Psoas muscle (tissue), 8 donors: ENCODE results near the gene PRR3. TPM values are rescaled to one million over a fixed set of nuclear protein-coding genes. Genes with fewer than 3 reads are reported as not detected.
"Not testable (repeated sequence)": the region's sequence is repeated elsewhere in the genome, so short reads cannot be mapped to it uniquely, and the experiment has no call there.

Source experiments
- ATAC-seq, 4 donors: fragments of 200-7000 bp; cut with Tn5 transposase; one replicate each; pipeline ENCODE4 v1.9.1; 2020; ENCODE audit warnings: moderate library complexity in 3 of 4, mild to moderate bottlenecking in 2 of 4
- DNase-seq, 2 donors: peaks; one replicate each; pipeline ENCODE4 v3.0.0-alpha.2; 2020
- H3K27ac ChIP-seq: fragments of 200-600 bp; one replicate; pipeline ENCODE4 v1.8.0; 2022
- H3K27me3 ChIP-seq, 3 donors: fragments of 200-600 bp in 1 of 3; one replicate each; pipeline versions ENCODE4 v1.6.1 to v1.8.0; 2013 to 2022; ENCODE audit warnings: low read length in 2 of 3, mild to moderate bottlenecking in 2 of 3, moderate library complexity in 1 of 3; ENCODE audit not compliant: insufficient read depth in 3 of 3
- H3K36me3 ChIP-seq, 2 donors: fragments of 200-600 bp in 1 of 2; one replicate each; pipeline versions ENCODE4 v1.6.1 to v1.8.0; 2013 to 2022; ENCODE audit warnings: low read depth in 1 of 2, mild to moderate bottlenecking in 1 of 2, moderate library complexity in 1 of 2; ENCODE audit not compliant: insufficient read depth in 1 of 2
- H3K4me1 ChIP-seq: fragments of 200-600 bp; one replicate; pipeline ENCODE4 v1.8.0; 2022
- H3K4me3 ChIP-seq: fragments of 200-600 bp; one replicate; pipeline ENCODE4 v1.8.0; 2022; ENCODE audit warnings: mild to moderate bottlenecking
- H3K9me3 ChIP-seq: fragments of 200-600 bp; one replicate; pipeline ENCODE4 v1.8.0; 2022
- CTCF ChIP-seq: fragments of 200-600 bp; IDR thresholded peaks from one replicate; pipeline ENCODE4 v1.8.0; 2022; ENCODE audit warnings: antibody characterized with exemption
- WGBS, 3 donors: extraction: QIAGEN DNeasy Blood & Tissue Kit; methylation state at CpG; one replicate each; pipeline versions ENCODE4 v1.1.6 to v1.1.7; 2013; 5-methylcytosine and 5-hydroxymethylcytosine counted together
- intact Hi-C, 2 donors: fragments of 100-400 bp; cut with DNase I; formaldehyde crosslinking; loops; one replicate each; pipeline versions ENCODE4 v1.11.0 to v1.14.2; 2022
- polyA plus RNA-seq, 3 donors: library from polyadenylated mRNA; stranded (reverse); fragments of 200-250 nt; gene quantifications; one replicate each; pipeline ENCODE4 v1.2.3, GENCODE V29; 2013
- total RNA-seq, 4 donors: library from RNA; stranded (reverse); fragmentation: NEBNext Ultra II Directional in 2 of 4; extraction: Animal tissue kit (Norgen Biotek cat#: 25700) in 2 of 4; gene quantifications; one replicate each; pipeline versions ENCODE4 v1.2.1 to v1.2.4, GENCODE V29; 2021 to 2023
- donor health status: healthy with polysubstance abuse.
- donor health status: DM: no; HTN: no; CAD: no; lungs with moderate emphysema.
- donor health status: Bipolar disorder and iron deficiency.
- donor health status: healthy.
- donor health status: DM: yes; HTN: yes; CAD: no.
- donor health status: DM: no; HTN: no; CAD: no.
- donor health status: DM: no; HTN: no; CAD: no.
- donor health status: DM: yes; HTN: yes; CAD: no.

The PRR3 gene
- total and polyA plus RNA-seq, 7 donors: 1.5 to 5.1 (median 2.3) TPM

GRCh38 chr6:30515944-30516753 lies 40.9 kb upstream of the PRR3 start:
- WGBS, 3 donors: 2 to 4% (median 3%) methylated on average over 33 of the region's 33 CpGs
- ATAC-seq: peak; percentile 82 to 94 (median 90)
- H3K27me3 ChIP-seq: peaks cover 0 to 14% (median 8%) of the 10 kb centered on the region in 3 donors
- no peaks in the 10 kb centered on the region for H3K9me3 ChIP-seq
- peak; percentile 87 to 92 for DNase-seq
- no peaks in the 10 kb centered on the region for H3K36me3 ChIP-seq
- no peak for TF ChIP-seq CTCF
- intact Hi-C loops: no loop called here
- no peaks in the 10 kb centered on the region for H3K4me1 ChIP-seq
- H3K27ac ChIP-seq: peak overlapping the region; percentile 74
- H3K4me3 ChIP-seq: peak overlapping the region; percentile 55

DNA sequence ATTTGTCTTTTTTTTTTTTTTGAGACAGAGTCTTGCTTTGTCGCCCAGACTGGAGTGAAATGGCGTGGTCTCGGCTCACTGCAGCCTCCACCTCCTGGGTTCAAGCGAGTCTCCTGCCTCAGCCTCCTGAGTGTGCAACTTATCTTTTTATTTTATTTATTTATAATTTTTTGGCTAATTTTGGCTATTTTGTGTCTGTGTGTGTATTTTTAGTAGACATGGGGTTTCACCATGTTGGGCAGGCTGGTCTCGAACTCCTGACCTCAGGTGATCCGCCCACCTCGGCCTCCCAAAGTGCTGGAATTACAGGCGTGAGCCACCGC lies 40.4 kb upstream of the PRR3 start:
- ATAC-seq, H3K36me3 ChIP-seq, DNase-seq, H3K4me1 ChIP-seq, intact Hi-C loops, H3K9me3 ChIP-seq: not testable (repeated sequence)
- WGBS, 3 donors: 60 to 64% (median 61%) methylated on average over 8 to 9 of the region's 9 CpGs
- Histone ChIP-seq H3K4me3 (peak overlapping the region; percentile 55), H3K27me3 (peaks cover 0 to 14% (median 8%) of the 10 kb centered on the region in 3 donors), H3K27ac (peak overlapping the region; percentile 74)

GRCh38 chr6:30517767-30518504 lies 39.2 kb upstream of the PRR3 start:
- H3K27me3 ChIP-seq: peaks cover 0 to 14% (median 8%) of the 10 kb centered on the region in 3 donors
- H3K36me3 ChIP-seq, ATAC-seq, intact Hi-C loops, H3K4me3 ChIP-seq, DNase-seq, H3K9me3 ChIP-seq, H3K4me1 ChIP-seq, H3K27ac ChIP-seq: not testable (repeated sequence)
- WGBS, 3 donors: 93% methylated on average over 21 of the region's 21 CpGs

DNA sequence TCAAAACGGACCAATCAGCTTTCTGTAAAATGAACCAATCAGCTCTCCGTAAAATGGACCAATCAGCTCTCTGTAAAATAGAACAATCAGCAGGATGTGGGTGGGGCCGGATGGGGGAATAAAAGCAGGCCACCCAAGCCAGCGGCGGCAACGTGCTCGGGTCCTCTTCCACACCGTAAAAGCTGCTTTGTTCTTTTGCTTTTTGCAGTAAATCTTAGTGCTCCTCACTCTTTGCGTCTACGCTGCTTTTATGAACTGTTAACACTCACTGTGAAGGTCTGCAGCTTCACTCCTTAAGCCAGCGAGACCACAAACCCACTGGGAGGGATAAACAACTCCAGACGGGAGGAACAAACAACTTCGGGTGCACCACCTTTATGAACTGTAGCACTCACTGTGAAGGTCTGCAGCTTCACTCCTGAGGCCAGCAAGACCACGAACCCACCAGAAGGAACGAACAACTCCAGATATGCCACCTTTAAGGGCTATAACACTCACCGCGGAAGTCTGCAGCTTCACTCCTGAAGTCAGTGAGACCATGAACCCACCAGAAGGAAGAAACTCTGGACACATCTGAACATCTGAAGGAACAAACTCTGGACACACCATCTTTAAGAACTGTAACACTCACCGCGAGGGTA lies 38.5 kb upstream of the PRR3 start:
- H3K9me3 ChIP-seq, ATAC-seq, H3K4me3 ChIP-seq, intact Hi-C loops, H3K36me3 ChIP-seq, H3K4me1 ChIP-seq, DNase-seq, H3K27ac ChIP-seq: not testable (repeated sequence)
- H3K27me3 ChIP-seq: peaks cover 0 to 11% (median 8%) of the 10 kb centered on the region in 3 donors
- 78 to 79% (median 78%) methylated on average over 19 of the region's 19 CpGs for WGBS, 3 donors

GRCh38 chr6:30520522-30520921 lies 36.6 kb upstream of the PRR3 start:
- 80 to 87% (median 84%) methylated on average over 6 of the region's 6 CpGs for WGBS, 3 donors
- H3K9me3 ChIP-seq: no peaks in the 10 kb centered on the region
- DNase-seq: no peak
- H3K27me3 ChIP-seq: peaks cover 0 to 11% (median 8%) of the 10 kb centered on the region in 3 donors
- H3K36me3 ChIP-seq: no peaks in the 10 kb centered on the region
- H3K4me1 ChIP-seq: no peaks in the 10 kb centered on the region
- intact Hi-C loops: no loop called here
- no peak overlapping the region for H3K4me3 ChIP-seq
- H3K27ac ChIP-seq: no peak overlapping the region
- TF ChIP-seq CTCF: no peak
- ATAC-seq: no peak

- ATAC-seq, H3K36me3 ChIP-seq, H3K9me3 ChIP-seq, intact Hi-C loops, H3K27ac ChIP-seq, H3K4me3 ChIP-seq, H3K4me1 ChIP-seq, H3K27me3 ChIP-seq, DNase-seq: not testable (repeated sequence)
- WGBS, 3 donors: 66 to 73% (median 69%) methylated on average over 7 of the region's 7 CpGs
These were observed 36.0 kb upstream of the PRR3 start for GRCh38 chr6:30521082-30521481.

DNA sequence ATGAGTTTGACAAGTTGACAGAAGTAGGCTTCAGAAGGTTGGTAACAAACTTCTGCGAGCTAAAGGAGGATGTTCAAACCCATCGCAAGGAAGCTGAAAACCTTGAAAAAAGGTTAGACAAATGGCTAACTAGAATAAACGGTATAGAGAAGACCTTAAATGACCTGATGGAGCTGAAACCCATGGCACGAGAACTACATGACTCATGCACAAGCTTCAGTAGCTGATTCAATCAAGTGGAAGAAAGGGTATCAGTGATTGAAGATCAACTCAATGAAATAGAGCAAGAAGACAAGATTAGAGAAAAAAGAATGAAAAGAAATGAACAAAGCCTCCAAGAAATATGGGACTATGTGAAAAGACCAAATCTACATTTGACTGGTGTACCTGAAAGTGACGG lies 35.1 kb upstream of the PRR3 start:
- 82 to 85% (median 84%) methylated on average over 5 of the region's 5 CpGs for WGBS, 3 donors
- intact Hi-C loops, H3K36me3 ChIP-seq: not testable (repeated sequence)

GRCh38 chr6:30526444-30526843 lies 30.7 kb upstream of the PRR3 start:
- H3K4me1 ChIP-seq, intact Hi-C loops, H3K36me3 ChIP-seq, H3K27ac ChIP-seq, DNase-seq, H3K27me3 ChIP-seq, H3K9me3 ChIP-seq, H3K4me3 ChIP-seq, ATAC-seq: not testable (repeated sequence)
- WGBS, 3 donors: 92 to 97% (median 93%) methylated on average over 3 of the region's 3 CpGs

More for the DNA sequence above, 35.1 kb upstream of the PRR3 start:
- H3K4me1 ChIP-seq, H3K9me3 ChIP-seq, ATAC-seq, DNase-seq, H3K27ac ChIP-seq, H3K27me3 ChIP-seq, H3K4me3 ChIP-seq: not testable (repeated sequence)

DNA sequence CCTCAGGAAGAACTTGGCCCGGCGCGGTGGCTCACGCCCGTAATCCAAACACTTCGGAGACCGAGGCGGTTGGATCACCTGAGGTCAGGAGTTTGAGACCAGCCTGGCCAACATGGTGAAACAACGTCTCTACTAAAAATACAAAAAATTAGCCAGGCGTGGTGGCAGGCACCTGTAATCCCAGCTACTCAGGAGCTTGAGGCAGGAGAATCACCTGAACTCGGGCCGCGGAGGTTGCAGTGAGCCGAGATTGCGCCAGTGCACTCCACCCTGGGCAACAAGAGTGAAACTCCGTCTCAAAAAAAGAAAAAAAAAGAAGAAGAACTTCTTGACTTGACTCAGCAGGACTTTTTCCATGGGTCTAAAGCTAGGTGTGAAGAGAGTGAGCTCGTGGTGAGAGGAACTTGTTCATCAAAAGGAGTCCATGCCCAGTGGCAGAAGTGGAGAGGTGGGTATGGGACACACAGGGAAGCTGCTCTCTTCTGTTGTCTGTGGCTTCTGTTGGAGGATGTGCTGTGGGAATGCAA lies 27.7 kb upstream of the PRR3 start:
- H3K36me3 ChIP-seq, intact Hi-C loops, ATAC-seq, H3K4me3 ChIP-seq, H3K27ac ChIP-seq, H3K4me1 ChIP-seq, DNase-seq, H3K27me3 ChIP-seq, H3K9me3 ChIP-seq: not testable (repeated sequence)
- WGBS, 3 donors: 90 to 93% (median 92%) methylated on average over 17 of the region's 17 CpGs
